Ascending aorta (tissue), 2 donors: ENCODE results near the gene OR2J2. TPM values are rescaled to one million over a fixed set of nuclear protein-coding genes. Genes with fewer than 3 reads are reported as not detected.
"Not testable (repeated sequence)": the region's sequence is repeated elsewhere in the genome, so short reads cannot be mapped to it uniquely, and the experiment has no call there.

ENCODE experiments used
- DNase-seq, 2 donors: peaks; one replicate each; pipeline ENCODE4 v3.0.0-alpha.2; 2019; ENCODE audit warnings: low spot score in 2 of 2
- H3K27ac ChIP-seq, 2 donors: fragments of 200-600 bp; sonication (generic); one replicate each; pipeline ENCODE4 v1.5.1; 2016 to 2017; ENCODE audit warnings: mild to moderate bottlenecking in 1 of 2
- H3K27me3 ChIP-seq: fragments of 200-600 bp; sonication (generic); one replicate; pipeline ENCODE4 v1.5.1; 2017
- H3K36me3 ChIP-seq, 2 donors: fragments of 200-600 bp; sonication (generic); one replicate each; pipeline ENCODE4 v1.5.1; 2016
- H3K4me1 ChIP-seq, 2 donors: fragments of 200-600 bp; sonication (generic); one replicate each; pipeline ENCODE4 v1.5.1; 2016 to 2017; ENCODE audit warnings: mild to moderate bottlenecking in 1 of 2
- H3K4me3 ChIP-seq, 2 donors: fragments of 200-600 bp; sonication (generic); one replicate each; pipeline ENCODE4 v1.5.1; 2016 to 2017; ENCODE audit warnings: mild to moderate bottlenecking in 1 of 2
- H3K9me3 ChIP-seq, 2 donors: fragments of 200-600 bp; sonication (generic); one replicate each; pipeline ENCODE4 v1.5.1; 2016
- CTCF ChIP-seq, 3 experiments: fragments of 200-600 bp in 2 of 3; fragments of 450-650 bp in 1 of 3; sonication (generic) in 2 of 3; IDR thresholded peaks; one replicate each; pipeline ENCODE4 v1.5.1; 2016 to 2019; ENCODE audit warnings: antibody characterized with exemption in 3 of 3, mild to moderate bottlenecking in 1 of 3, moderate library complexity in 1 of 3
- intact Hi-C: fragments of 100-400 bp; cut with DNase I; formaldehyde crosslinking; loops from one replicate; pipeline ENCODE4 v1.15.1; 2023
- total RNA-seq: library from RNA; depleted of rRNA; stranded (reverse); fragments of >200 nt; gene quantifications from one replicate; pipeline ENCODE4 v1.1.0, GENCODE V29; 2016

OR2J2 gene
- total RNA-seq, 1 donor from 2014 or later: not detected

DNA sequence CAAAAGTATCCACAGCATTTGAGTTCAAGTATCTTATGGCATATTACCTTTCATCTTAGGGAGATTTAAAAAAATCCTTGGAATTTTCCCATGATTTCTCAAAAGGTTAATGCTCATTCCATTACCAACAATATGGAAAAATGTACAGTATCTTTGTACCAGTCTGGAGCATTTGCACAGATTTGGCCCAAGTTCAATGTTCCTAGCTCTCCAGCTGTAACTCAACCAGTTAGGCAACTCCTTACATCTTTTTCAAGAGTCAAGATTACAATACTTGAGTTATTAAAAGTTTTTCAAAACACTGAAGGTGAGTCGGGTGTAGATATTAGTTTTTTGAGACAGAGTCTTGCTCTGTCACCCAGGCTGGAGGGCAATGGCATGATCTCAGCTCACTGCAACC, 1.0 kb downstream of the OR2J2 start:
- no peak overlapping the region for H3K27ac ChIP-seq
- no peaks in the 10 kb centered on the region for H3K27me3 ChIP-seq
- no peak overlapping the region for H3K4me3 ChIP-seq
- no peak for DNase-seq
- no peak for TF ChIP-seq CTCF (IDR thresholded peaks at IDR 0.05)
- no peaks in the 10 kb centered on the region for H3K9me3 ChIP-seq
- no peaks in the 10 kb centered on the region for H3K4me1 ChIP-seq
- H3K36me3 ChIP-seq: no peaks in the 10 kb centered on the region
- intact Hi-C loops: no loop called here

DNA sequence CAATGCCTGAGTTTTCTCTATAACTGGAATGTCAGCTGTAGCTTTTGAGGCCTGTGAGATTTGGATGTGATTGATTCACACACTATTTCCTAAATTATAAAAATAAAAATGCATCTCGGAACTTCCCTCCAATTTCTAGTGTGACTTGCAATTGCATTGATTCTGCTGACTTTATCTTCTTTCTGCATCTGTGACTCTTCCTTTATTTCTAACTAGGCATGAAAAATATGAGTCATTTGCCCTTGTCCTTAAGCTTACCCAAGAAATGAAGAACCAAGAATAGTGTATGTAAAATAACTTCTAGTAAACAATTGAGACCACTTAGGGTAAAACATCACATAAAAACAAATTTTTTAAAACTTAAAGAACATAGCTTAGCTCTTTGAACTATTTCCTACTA, 12.9 kb downstream of the OR2J2 start:
- intact Hi-C loops: no loop called here
- no peak overlapping the region for H3K27ac ChIP-seq
- H3K27me3 ChIP-seq: no peaks in the 10 kb centered on the region
- H3K4me3 ChIP-seq: no peak overlapping the region
- DNase-seq: no peak
- H3K9me3 ChIP-seq: no peaks in the 10 kb centered on the region
- no peaks in the 10 kb centered on the region for H3K36me3 ChIP-seq
- no peak for TF ChIP-seq CTCF (IDR thresholded peaks at IDR 0.05)
- H3K4me1 ChIP-seq: no peaks in the 10 kb centered on the region

- H3K9me3 ChIP-seq, intact Hi-C loops, DNase-seq, H3K36me3 ChIP-seq, H3K4me3 ChIP-seq, H3K27ac ChIP-seq, H3K27me3 ChIP-seq, H3K4me1 ChIP-seq: not testable (repeated sequence)
Observed at GRCh38 chr6:29188659-29189058, 18.0 kb downstream of the OR2J2 start.

- H3K4me1 ChIP-seq: no peaks in the 10 kb centered on the region
- intact Hi-C loops: no loop called here
- no peaks in the 10 kb centered on the region for H3K9me3 ChIP-seq
- no peaks in the 10 kb centered on the region for H3K27me3 ChIP-seq
- H3K4me3 ChIP-seq: no peak overlapping the region
- no peaks in the 10 kb centered on the region for H3K36me3 ChIP-seq
- no peak for DNase-seq
- TF ChIP-seq CTCF (IDR thresholded peaks at IDR 0.05): no peak
- H3K27ac ChIP-seq: no peak overlapping the region
Observed at GRCh38 chr6:29200767-29201662, 30.3 kb downstream of the OR2J2 start.

DNA sequence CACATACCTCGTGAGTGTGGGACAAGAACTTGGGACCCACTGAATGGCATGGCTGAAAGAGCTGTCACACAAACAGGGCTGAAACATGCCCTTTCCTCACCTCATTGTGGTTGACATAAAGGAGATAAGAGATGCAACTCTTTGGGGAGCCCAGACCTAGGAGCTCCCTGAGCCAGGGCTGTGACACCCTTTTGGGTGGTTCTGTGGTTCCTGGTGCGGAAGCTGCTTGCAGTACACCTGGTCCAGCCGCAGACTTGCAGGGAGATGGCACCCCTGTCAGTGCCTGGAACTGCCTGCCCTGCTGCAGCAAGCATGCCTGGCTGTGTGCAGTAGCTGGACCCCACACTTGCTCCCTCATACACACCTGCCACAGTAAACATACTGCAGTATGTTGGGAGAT, 31.3 kb downstream of the OR2J2 start:
- H3K9me3 ChIP-seq: no peaks in the 10 kb centered on the region
- no peak overlapping the region for H3K27ac ChIP-seq
- intact Hi-C loops: no loop called here
- no peaks in the 10 kb centered on the region for H3K27me3 ChIP-seq
- no peak for TF ChIP-seq CTCF (IDR thresholded peaks at IDR 0.05)
- no peak overlapping the region for H3K4me3 ChIP-seq
- H3K36me3 ChIP-seq: no peaks in the 10 kb centered on the region
- no peak for DNase-seq
- no peaks in the 10 kb centered on the region for H3K4me1 ChIP-seq

- no peak overlapping the region for H3K27ac ChIP-seq
- H3K36me3 ChIP-seq: no peaks in the 10 kb centered on the region
- no peaks in the 10 kb centered on the region for H3K27me3 ChIP-seq
- no peak for TF ChIP-seq CTCF (IDR thresholded peaks at IDR 0.05)
- no peaks in the 10 kb centered on the region for H3K9me3 ChIP-seq
- no peaks in the 10 kb centered on the region for H3K4me1 ChIP-seq
- intact Hi-C loops: no loop called here
- H3K4me3 ChIP-seq: no peak overlapping the region
- DNase-seq: no peak
Observed at GRCh38 chr6:29211488-29211887, 40.8 kb downstream of the OR2J2 start.
